22Rv1 (cell line): Measurements from ENCODE around the gene ARFGAP1.

Source experiments
- H3K27ac ChIP-seq: fragments of 450-650 bp; 2 replicates; pipeline ENCODE4 v1.5.1; 2017
- ZFX ChIP-seq: fragments of 450-650 bp; IDR thresholded peaks from 2 replicates; pipeline ENCODE4 v1.6.1; 2017; ENCODE audit warnings: antibody characterized with exemption, borderline replicate concordance
- TF ChIP-seq, protein P1 (sequence below): fragments of 450-650 bp; IDR thresholded peaks from 2 replicates; pipeline ENCODE4 v1.5.1; 2017; ENCODE audit warnings: mild to moderate bottlenecking

The ARFGAP1 gene

DNA sequence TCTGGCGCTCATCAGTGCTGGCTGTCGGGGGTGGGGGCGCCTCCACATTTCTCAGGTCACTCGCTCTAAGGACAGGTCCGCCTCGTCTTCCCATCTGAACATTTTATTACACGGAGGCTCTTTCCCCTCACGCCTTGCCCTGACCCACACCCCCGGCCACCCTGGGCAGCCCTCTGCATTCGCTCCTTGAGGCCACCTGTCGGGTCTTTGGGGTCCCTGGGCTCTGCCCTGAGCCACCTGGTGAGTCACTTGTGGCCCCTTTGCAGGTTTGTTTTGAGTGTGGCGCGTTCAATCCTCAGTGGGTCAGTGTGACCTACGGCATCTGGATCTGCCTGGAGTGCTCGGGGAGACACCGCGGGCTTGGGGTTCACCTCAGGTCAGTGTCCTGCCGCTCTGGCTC is 3.2 kb downstream of the ARFGAP1 start:
- no peak for TF ChIP-seq ZFX
- TF ChIP-seq, protein P1, sequence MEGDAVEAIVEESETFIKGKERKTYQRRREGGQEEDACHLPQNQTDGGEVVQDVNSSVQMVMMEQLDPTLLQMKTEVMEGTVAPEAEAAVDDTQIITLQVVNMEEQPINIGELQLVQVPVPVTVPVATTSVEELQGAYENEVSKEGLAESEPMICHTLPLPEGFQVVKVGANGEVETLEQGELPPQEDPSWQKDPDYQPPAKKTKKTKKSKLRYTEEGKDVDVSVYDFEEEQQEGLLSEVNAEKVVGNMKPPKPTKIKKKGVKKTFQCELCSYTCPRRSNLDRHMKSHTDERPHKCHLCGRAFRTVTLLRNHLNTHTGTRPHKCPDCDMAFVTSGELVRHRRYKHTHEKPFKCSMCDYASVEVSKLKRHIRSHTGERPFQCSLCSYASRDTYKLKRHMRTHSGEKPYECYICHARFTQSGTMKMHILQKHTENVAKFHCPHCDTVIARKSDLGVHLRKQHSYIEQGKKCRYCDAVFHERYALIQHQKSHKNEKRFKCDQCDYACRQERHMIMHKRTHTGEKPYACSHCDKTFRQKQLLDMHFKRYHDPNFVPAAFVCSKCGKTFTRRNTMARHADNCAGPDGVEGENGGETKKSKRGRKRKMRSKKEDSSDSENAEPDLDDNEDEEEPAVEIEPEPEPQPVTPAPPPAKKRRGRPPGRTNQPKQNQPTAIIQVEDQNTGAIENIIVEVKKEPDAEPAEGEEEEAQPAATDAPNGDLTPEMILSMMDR: no peak
- no peak overlapping the region for H3K27ac ChIP-seq

DNA sequence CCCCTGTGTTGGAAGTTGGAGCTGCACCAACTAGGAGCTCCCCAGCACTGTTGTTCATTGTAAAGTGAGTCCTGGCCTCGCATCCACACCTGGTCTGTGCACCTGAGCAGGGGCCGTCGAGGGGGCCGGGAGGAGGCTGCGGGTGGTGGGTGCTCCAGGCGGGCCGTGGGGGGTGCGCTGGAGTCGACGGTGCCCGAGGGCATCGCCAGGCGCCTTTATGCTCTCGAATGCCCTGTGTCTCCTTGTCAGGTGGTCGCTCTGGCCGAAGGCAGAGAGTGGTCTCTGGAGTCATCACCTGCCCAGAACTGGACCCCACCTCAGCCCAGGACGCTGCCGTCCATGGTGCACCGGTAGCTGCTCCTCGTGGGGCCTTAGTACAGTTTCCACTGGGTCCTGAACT is 4.3 kb downstream of the ARFGAP1 start:
- no peak for TF ChIP-seq ZFX
- TF ChIP-seq, protein P1: no peak
- no peak overlapping the region for H3K27ac ChIP-seq

DNA sequence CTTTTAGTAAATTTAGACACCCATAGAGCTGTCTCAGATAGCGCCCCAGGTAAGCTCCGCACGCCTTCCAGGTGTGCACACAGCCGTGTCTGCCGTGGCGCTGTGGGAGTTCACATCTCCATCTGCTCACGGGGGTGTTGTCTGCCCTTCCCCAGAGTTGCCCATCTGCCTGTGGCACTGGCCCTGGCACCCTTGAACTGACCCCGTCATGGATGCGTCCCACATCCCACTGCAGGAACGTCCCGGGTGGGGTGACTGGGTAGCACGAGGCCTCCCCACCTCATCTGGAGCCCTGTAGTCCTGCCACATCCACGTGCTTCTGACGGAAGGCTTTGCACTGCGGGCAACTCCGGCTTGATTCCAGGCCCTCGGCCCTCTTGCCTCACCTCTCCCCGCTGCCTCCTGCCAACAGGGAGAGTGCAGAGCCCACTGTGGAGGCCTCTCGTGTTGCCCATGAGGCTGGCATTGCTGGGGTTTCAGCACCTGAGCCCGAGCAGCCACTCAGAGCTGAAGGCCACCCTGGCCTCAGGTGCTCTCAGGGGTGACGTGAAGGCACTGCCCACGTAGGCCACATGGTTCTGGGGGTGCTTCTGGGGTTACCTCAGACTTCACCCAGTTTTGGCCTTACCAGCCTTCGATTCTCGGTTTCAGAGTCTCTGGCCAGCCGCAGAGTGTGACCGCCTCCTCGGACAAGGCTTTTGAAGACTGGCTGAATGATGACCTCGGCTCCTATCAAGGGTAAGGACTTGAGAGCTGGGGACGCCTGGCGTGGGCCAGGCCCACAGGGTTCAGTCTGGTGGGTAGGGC is 5.1 kb downstream of the ARFGAP1 start:
- TF ChIP-seq, protein P1: no peak
- no peak for TF ChIP-seq ZFX
- no peak overlapping the region for H3K27ac ChIP-seq

- no peak for TF ChIP-seq ZFX
- TF ChIP-seq, protein P1: no peak
These were observed 6.0 kb downstream of the ARFGAP1 start for GRCh38 chr20:63278661-63279060.

GRCh38 chr20:63279931-63280330 is 7.3 kb downstream of the ARFGAP1 start:
- H3K27ac ChIP-seq: no peak overlapping the region
- no peak for TF ChIP-seq ZFX

More at GRCh38 chr20:63278661-63279060, 6.0 kb downstream of the ARFGAP1 start:
- no peak overlapping the region for H3K27ac ChIP-seq

GRCh38 chr20:63280371-63280770 is 7.8 kb downstream of the ARFGAP1 start:
- H3K27ac ChIP-seq: no peak overlapping the region
- TF ChIP-seq, protein P1: no peak
- TF ChIP-seq ZFX: no peak

- TF ChIP-seq ZFX: no peak
- TF ChIP-seq, protein P1: peak; percentile 55
- no peak overlapping the region for H3K27ac ChIP-seq
These were observed 8.4 kb downstream of the ARFGAP1 start for GRCh38 chr20:63280929-63281545.
